Skeletal muscle satellite cell (primary cell): Measurements from ENCODE around the gene PLCB1.

Experiments used
- H3K27me3 ChIP-seq: 2 replicates; pipeline ENCODE4 v1.7.0; 2013; ENCODE audit warnings: low read length; ENCODE audit not compliant: control insufficient read depth, insufficient read depth
- H3K36me3 ChIP-seq: 2 replicates; pipeline ENCODE4 v1.7.0; 2013; ENCODE audit warnings: mild to moderate bottlenecking, control low read depth, low read length; ENCODE audit not compliant: insufficient read depth
- H3K4me1 ChIP-seq: 2 replicates; pipeline ENCODE4 v1.7.0; 2013; ENCODE audit warnings: low read length; ENCODE audit not compliant: control insufficient read depth, insufficient read depth
- H3K4me2 ChIP-seq: 2 replicates; pipeline ENCODE4 v1.7.0; 2013; ENCODE audit warnings: mild to moderate bottlenecking, low read length
- H3K4me3 ChIP-seq: 2 replicates; pipeline ENCODE4 v1.7.0; 2013; ENCODE audit warnings: low read length
- H3K9ac ChIP-seq: 2 replicates; pipeline ENCODE4 v1.7.0; 2013; ENCODE audit warnings: mild to moderate bottlenecking, low read depth, low read length, moderate library complexity
- H3K9me3 ChIP-seq: replicated peaks from 2 replicates; pipeline ENCODE4 v1.7.0; 2013; ENCODE audit warnings: mild to moderate bottlenecking, control low read depth, low read length

PLCB1 gene

DNA sequence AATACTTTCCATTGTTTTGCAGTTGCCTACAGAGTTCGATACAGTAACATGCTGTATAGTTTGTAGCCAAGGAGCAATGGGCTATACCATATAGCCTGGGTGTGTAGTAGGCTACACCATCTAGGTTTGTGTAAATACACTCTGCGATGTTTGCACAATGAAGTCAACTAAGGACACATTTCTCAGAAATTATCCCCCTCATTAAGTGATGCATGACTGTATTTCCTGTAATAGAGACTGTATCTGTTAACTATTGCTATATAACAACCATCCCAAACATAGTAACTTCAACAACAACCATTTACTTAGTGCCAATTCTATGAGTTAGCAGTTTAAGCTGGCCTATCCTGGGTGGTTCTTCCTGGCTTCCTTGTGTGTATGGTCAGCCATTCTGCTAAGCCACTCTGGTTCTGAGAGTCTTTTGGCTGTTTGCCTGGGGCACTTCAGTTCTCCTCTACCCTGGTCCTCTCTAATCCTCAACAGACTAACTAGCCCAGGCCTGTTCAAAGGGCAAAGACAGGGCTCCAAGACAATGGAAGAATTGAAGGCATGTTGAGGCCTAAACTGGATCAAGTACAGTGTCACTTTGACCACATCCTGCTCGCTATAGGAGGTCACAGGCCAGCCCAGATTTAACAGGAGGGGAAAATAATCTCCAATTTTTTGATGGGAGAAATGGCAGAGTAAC lies 124.0 kb downstream of the PLCB1 start:
- H3K4me3 ChIP-seq, result no peak overlapping the region
- no peaks in the 10 kb centered on the region for H3K36me3 ChIP-seq
- H3K4me2 ChIP-seq, result no peak overlapping the region
- H3K4me1 ChIP-seq, result peaks cover 17% of the 10 kb centered on the region
- H3K27me3 ChIP-seq, result no peaks in the 10 kb centered on the region
- H3K9me3 ChIP-seq, result no peaks in the 10 kb centered on the region
- H3K9ac ChIP-seq, result no peak overlapping the region

DNA sequence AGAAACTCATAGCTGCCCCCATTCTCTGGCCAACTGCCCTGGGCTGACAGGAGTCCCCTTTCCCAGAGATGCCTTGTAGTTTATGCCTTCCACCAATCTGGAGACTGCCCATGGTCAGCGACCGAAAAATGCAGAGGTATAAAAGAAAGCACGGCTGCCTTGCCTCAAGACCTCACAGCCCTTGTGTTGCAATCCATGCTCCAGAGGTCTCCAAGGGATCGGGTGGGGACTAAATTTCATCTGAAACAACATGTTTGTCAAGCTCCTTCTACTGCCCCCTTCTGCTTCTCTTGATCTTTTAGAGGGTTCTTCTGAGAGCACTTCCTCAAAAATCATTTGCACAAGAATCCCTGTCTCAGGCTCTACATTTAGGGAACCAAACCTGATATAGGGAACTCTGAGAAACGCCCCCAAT lies 128.8 kb downstream of the PLCB1 start:
- Histone ChIP-seq H3K4me1 (peaks cover 5% of the 10 kb centered on the region), H3K9me3 (no peaks in the 10 kb centered on the region), H3K9ac (no peak overlapping the region), H3K36me3 (no peaks in the 10 kb centered on the region), H3K4me2 (no peak overlapping the region), H3K27me3 (no peaks in the 10 kb centered on the region), H3K4me3 (no peak overlapping the region)

DNA sequence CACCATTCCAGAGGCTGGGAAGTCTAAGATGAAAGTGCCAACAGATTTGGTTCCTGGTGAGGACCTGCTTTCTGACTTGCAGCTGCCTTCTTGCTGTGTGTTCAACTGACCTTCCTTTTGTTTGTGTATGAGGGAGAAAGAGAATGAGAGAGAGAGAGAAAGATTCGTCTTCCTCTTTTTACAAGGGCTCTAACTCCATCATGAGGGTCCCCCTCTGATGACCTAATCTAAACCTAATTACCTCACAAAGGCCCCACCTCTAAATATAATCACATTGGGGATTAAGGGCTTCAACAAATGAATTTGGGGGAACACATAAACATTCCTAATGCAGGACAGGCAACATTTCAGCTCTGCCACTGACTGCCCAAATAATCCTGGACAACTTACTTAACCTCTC lies 130.7 kb downstream of the PLCB1 start:
- Histone ChIP-seq H3K36me3 (no peaks in the 10 kb centered on the region), H3K4me2 (no peak overlapping the region), H3K9ac (no peak overlapping the region), H3K27me3 (no peaks in the 10 kb centered on the region), H3K4me1 (no peaks in the 10 kb centered on the region), H3K9me3 (no peaks in the 10 kb centered on the region), H3K4me3 (no peak overlapping the region)

DNA sequence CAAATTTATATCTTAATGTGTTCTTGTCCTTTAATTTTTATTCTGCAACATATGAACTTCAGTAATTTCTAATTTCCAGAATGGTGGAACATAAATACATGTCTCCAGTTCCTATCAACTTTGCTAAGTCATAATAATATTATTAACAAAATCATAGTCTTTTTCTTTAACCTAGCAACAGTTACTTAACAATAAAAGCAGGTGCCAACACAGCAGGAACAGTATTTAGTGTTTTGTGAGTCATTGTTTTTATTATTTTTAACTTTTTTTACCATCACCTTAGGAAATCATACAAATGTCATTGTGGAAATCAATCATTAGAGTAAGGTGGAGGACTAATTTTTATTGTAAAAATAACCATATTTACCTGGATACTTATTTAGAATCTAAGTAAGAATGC lies 133.5 kb downstream of the PLCB1 start:
- Histone ChIP-seq H3K36me3 (no peaks in the 10 kb centered on the region), H3K9ac (no peak overlapping the region), H3K4me3 (no peak overlapping the region)

DNA sequence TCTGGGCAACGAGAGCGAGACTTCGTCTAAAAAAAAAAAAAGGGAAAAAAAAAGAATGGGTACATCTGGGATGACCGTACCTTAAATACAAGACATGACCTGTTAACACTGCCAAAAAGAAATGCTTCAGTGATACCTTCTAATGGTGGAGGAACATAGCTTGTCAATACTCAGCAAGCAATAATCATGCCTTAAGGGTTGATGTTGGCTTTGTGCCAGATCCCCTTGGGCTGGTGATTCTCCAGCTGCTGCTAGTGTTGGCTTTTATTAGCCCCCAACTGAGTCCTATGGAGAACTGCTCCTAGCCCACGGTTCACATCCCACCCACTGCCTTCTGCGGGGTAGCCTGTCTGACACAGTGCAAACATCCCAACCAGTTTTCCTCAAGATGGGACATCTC lies 134.9 kb downstream of the PLCB1 start:
- Histone ChIP-seq H3K9me3 (no peaks in the 10 kb centered on the region), H3K4me1 (no peaks in the 10 kb centered on the region), H3K9ac (no peak overlapping the region), H3K4me2 (no peak overlapping the region), H3K27me3 (no peaks in the 10 kb centered on the region), H3K36me3 (no peaks in the 10 kb centered on the region), H3K4me3 (no peak overlapping the region)

More for the DNA sequence above, 133.5 kb downstream of the PLCB1 start:
- Histone ChIP-seq H3K27me3 (no peaks in the 10 kb centered on the region), H3K9me3 (no peaks in the 10 kb centered on the region), H3K4me2 (no peak overlapping the region), H3K4me1 (no peaks in the 10 kb centered on the region)

DNA sequence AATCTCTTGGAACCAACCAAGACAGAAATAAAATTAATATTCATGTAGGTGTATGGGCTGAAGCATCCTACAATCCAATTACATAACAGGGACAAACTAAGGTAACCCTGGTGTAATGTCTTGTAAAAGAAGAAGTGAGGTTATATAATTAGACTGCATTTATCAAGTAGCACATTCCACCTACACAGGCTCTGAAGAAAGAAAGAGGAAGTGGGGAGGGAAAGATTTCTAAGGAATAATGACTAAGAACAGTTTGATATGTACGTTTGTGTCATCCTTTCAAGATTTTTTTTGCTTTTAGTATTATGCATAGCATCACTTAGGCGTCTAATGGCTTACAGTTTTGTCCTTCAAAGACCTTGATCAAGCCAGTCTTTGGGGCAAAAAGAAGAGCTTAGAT lies 139.7 kb downstream of the PLCB1 start:
- H3K36me3 ChIP-seq, result no peaks in the 10 kb centered on the region
- no peaks in the 10 kb centered on the region for H3K27me3 ChIP-seq
- no peaks in the 10 kb centered on the region for H3K9me3 ChIP-seq
- no peak overlapping the region for H3K4me3 ChIP-seq
- no peak overlapping the region for H3K4me2 ChIP-seq
- H3K4me1 ChIP-seq, result no peaks in the 10 kb centered on the region
- H3K9ac ChIP-seq, result no peak overlapping the region

DNA sequence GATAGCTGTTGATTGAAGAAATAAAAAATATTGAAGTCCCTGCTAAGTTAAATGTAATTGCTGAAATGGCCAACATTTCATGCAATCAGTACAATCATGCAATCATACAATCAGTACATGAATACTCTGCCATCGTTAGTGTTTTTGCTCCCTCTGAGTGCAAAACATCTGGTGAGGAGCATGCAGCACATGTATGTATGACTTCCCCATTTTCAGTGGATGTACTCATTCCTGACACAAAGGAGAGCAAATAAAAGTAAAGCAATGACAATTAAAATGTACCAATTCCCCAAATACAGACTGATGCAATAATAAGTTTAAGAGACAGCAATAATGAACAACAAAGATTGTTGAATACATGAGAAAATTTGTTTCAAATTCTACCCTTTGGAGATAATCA lies 140.7 kb downstream of the PLCB1 start:
- Histone ChIP-seq H3K9me3 (no peaks in the 10 kb centered on the region), H3K27me3 (no peaks in the 10 kb centered on the region)

DNA sequence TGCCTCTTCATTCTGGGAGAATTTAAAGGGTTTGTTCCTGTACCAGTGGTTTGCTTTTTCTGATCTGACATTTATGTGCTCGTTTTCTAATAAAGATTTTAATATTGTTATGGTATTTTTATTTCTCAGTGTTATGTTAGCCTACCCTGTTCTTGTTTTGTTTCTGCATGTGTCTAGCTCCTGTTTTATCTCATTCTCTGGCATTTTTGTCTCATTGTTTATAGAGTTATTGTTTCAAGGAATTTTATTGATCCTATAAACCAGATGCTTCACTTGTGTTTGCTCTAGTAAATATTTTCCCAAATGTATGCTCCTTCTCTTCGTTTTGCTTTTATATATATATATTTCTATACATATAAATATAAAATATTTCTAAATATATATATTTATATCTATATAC lies 152.8 kb downstream of the PLCB1 start:
- Histone ChIP-seq H3K4me1 (no peaks in the 10 kb centered on the region), H3K9ac (no peak overlapping the region), H3K9me3 (no peaks in the 10 kb centered on the region), H3K4me2 (no peak overlapping the region), H3K36me3 (no peaks in the 10 kb centered on the region), H3K4me3 (no peak overlapping the region), H3K27me3 (no peaks in the 10 kb centered on the region)

More for the DNA sequence above, 140.7 kb downstream of the PLCB1 start:
- Histone ChIP-seq H3K4me1 (no peaks in the 10 kb centered on the region), H3K9ac (no peak overlapping the region), H3K36me3 (no peaks in the 10 kb centered on the region), H3K4me3 (no peak overlapping the region), H3K4me2 (no peak overlapping the region)

DNA sequence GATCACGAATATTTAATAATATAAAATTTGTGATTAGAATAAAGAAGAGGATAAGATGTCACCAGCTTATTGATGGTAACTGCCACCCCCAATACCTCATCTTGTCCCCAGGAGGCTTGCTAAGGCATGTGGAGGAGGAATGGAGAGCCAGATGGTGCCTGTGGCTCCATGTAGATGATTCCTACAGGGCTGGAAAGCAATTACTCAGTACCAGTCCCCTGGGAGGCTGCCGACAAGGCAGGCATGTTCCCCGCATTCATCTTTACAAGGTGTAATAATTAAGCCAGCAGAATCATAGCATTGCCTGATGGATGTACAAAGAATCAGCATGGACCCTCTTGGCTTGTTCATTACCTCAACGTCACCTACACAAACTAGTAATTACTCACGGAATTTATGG lies 155.3 kb downstream of the PLCB1 start:
- H3K4me1 ChIP-seq, result peaks cover 4% of the 10 kb centered on the region
- no peaks in the 10 kb centered on the region for H3K36me3 ChIP-seq
- H3K4me2 ChIP-seq, result no peak overlapping the region
- H3K4me3 ChIP-seq, result no peak overlapping the region
- H3K9me3 ChIP-seq, result no peaks in the 10 kb centered on the region
- no peaks in the 10 kb centered on the region for H3K27me3 ChIP-seq
- no peak overlapping the region for H3K9ac ChIP-seq

DNA sequence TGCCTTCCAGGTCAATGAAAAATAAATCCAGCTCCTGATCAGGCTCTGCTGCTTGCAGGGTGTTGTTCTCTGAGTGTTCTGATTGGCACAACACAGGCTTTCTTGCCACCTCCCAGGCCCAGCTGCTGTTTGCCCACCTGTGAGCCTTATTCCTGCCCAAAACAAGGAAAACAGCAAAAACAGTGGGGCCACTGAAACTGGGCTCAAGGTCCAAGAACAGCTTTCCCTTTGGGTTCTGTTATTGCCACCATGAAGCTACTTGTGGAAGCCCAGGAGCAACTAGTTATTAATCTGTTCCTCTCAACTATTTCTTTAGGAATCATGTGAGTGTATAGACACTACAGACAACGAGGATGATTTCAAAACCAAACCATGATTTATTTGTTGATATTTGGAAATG lies 159.1 kb downstream of the PLCB1 start:
- Histone ChIP-seq H3K4me2 (no peak overlapping the region), H3K9ac (no peak overlapping the region), H3K4me1 (peaks cover 4% of the 10 kb centered on the region), H3K9me3 (no peaks in the 10 kb centered on the region), H3K27me3 (no peaks in the 10 kb centered on the region), H3K4me3 (no peak overlapping the region), H3K36me3 (no peaks in the 10 kb centered on the region)

DNA sequence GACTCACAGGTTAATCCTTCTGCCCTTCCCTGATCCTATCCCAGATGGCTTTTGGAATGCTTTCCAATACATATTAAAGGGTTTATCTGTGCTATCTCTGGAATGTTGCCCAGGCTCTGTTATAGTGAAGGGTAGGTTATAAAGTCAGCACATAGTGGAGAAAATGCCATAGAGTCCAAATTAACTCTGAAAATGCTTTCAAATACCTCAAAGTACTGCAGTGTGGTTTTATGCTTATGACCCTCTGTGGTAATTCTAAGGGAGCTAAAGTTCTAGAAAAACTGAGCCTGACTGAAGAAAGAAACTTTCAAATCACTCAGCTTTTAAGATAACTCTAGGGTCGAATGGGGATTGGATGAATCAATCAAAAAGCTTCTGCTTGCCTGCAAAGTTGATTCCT lies 159.8 kb downstream of the PLCB1 start:
- H3K9ac ChIP-seq, result no peak overlapping the region
- H3K4me1 ChIP-seq, result peaks cover 4% of the 10 kb centered on the region
- H3K9me3 ChIP-seq, result no peaks in the 10 kb centered on the region
- no peak overlapping the region for H3K4me3 ChIP-seq
- H3K4me2 ChIP-seq, result no peak overlapping the region
- H3K27me3 ChIP-seq, result no peaks in the 10 kb centered on the region
- H3K36me3 ChIP-seq, result no peaks in the 10 kb centered on the region

DNA sequence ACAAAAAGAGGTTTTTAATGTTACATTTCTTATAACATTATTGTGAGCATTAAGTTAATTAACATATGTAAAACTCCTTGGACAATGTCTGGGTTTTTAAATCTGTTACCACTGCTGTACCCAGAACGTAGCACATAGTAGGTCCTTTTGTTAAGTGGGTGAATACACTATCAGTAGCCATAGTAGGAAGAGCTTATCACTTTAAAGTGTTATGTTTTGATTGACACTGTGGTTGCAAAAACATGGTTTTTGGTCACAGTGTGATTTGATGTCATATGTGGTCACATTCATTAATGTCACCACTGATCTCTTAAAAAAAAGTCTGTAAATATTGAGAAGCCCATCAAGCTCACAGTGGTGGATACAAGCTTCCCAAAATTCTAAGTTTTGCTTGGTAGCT lies 160.7 kb downstream of the PLCB1 start:
- H3K27me3 ChIP-seq, result no peaks in the 10 kb centered on the region
- H3K36me3 ChIP-seq, result no peaks in the 10 kb centered on the region
- H3K4me3 ChIP-seq, result no peak overlapping the region
- H3K9ac ChIP-seq, result no peak overlapping the region
- no peak overlapping the region for H3K4me2 ChIP-seq
- peaks cover 4% of the 10 kb centered on the region for H3K4me1 ChIP-seq
- no peaks in the 10 kb centered on the region for H3K9me3 ChIP-seq
